GF-D8 (cell line): ENCODE results near the gene NCAPG2.
A peak's percentile ranks its signal among the peaks of the same experiment; 100 is the strongest.

Experiments
- DNase-seq: peaks from one replicate; lab custom pipeline; 2025; lab: John Stamatoyannopoulos, UW

Gene NCAPG2

DNA sequence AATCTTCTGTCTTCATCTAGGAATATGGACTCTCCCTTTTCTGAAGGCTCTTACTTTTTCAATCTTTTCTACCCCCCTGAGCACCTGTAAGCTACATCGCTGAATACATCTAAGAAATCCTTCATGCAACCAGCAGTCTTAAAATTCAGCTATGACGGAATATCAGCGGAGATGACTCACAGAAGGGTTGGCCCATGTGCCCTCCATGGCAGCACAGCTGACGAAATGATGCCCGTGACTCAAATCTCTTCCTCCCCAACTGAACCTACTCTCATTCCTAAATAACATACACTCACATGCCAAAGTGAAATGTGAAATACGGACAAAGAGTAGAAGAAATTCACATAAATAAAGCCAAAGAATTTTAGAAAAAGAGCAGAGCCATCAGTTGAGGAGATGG lies 30.3 kb upstream of the NCAPG2 start:
- no peak for DNase-seq

DNA sequence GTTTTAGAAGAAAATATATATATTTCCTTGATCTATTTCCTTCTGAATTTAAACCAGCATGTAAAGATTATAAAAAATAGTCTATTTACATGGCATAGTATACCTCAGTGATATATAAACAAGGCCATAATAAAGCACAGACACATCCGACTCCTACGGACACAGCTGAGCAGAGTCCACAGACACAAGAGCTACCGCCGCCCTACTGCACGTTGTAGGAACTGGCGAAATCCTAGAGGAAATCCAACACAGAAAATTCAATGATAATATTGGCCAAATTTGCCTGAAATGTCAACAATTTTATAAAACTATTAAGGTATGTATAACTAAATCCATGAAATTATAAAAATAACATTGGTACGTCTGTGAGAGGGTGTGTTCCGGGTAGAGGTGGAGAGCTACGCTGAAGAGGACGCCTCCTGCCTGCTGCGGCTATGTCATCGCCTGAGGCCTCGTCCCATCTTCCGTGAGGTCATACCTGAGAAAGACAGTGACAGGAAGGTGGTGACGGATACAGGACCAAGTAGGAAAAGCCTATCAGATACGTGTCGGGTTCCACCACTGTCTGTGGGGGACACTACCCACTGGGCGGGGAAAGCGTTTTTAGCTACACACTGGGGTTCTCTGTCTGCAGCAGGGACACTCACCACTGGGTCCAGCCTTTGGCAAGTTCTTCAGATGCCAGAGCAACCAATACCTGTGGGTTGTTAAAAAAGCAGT lies 29.3 kb upstream of the NCAPG2 start:
- no peak for DNase-seq

DNA sequence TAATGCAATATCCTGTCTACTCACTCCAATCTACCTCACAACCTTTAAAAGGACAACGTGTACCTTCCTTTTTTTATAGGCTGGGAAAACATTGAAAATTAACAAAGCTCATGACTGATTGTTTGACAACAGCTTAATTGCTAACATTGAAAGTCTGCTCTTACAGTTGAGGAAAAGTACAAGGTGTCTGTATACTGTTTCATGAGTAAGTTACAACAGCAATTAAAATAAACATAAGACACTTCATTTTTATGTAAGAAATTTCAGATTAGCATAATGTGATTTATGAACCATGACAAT lies 28.6 kb upstream of the NCAPG2 start:
- DNase-seq, result no peak

DNA sequence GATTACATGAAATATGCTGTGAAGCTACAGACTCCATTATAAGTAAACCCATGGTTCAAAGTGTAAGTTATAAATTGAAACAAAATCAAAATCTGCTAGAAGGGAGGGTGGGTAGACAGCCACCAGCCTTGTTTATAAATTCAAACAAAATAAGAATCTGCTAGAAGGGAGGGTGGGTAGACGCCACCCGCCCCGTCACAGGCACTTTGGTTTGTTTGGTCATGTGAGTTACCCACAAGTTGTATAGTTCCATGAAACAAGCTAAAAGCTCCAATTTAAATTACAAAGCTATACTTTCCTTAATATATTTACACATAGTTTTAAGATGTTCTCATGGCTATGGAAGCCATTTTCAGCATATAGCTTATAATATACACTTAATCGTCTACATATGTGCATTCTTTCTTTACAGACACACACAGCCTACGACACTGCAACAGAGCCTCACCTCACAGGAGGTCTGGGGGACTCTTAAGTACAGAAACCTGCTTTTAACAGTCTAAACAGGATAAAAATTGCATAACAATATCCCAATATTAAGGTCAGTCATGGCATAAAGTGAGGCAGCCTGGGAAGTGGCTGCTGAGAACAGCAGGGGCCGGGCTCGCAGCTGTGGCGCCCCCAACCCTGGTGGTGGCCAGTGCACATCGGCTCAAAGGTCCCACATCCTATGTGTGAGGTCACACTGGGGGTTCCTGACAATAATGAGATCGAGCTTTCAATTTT lies 28.1 kb upstream of the NCAPG2 start:
- DNase-seq, result no peak

DNA sequence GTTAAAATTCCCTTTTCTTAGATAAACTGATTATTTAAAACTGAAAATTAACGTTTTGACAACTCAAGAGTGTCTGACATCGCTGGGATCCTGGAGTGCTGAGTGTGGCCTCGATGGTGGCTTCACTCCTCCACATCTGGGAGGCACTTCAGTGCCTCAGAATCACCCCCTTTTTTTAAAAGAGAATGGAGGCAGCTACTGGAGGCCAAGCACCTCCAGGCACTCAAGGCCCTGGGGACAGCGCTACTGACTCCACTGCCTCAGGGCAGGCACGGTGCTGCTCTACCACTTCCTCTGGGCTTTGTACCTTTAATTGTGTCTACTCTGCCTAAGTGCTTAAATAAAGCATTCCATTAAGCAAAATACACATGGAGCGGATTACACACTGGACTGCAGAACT lies 27.2 kb upstream of the NCAPG2 start:
- DNase-seq, result no peak

DNA sequence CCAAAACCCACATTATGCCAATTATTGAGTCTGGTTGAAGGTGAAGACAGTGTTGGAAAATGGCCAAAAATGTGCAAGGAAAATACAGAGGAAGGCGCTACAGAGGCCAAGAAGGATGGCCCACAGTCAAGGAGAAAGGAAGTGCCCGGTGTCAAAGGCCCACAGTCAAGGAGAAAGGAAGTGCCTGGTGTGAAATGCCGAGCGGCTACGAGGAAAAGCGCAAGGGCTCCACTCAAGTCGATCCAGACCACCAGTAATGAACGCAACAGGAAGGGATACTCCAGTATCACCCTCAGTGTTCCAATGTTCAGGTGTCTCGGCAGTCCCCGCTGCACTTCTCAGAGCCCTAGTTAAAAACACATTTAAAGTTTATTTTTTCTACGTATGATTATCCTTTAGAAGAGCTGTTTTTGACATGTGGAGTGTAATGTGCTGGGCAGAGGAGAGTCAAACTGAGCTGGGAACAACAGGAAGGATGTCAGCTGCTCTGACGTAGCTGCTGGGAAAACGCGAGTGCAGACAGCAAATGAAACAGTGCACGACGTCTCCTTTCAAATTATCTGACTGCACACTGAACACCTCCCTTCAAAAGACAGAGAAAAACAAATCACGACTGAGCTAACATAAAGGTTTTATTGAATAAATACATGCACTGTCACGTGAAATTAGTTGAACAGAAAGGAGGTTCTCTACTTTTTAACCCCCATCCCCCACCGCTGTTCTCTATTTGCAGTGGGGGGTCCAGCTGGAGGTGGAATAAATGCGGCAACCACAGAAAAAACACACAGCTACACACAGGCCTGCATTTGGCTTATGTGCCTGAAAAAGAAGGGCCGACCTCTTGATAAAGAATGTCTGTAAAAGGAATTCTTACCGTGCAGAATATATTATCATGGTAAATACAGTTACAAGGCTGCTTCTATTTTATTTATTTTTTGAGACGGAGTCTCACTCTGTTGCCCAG lies 26.1 kb upstream of the NCAPG2 start:
- no peak for DNase-seq

DNA sequence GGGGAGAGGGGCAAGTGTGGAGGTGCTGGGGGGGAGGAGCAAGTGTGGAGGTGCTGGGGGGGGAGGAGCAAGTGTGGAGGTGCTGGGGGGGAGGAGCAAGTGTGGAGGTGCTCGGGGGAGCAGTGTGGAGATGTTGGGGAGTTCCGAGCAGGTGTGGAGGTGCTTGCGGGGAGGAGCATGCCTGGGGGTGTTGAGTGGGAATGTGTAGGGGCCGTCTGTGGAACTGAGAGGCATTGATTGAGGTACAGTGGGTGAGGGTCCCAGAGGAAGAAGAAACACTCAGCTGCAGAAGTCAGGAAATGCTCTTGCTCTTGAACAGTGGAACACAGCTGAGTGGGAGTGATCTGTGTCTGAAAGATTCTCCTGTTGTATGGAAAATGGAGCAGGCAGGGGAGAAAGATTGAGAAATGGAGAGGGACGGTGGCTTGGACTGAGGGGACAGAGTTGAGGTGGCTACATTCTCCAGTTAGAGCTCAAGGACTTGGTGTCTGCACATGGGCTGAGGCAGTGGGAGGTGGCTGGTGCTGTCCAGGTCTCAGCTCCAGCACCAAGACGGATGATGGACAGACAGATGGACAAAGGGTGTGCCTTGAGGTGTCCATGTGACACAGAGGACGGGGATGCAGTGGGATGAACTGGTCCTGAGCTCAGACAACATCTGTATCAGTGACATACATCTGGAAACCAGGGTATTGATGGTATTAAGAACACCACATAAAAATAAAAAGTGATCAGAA lies 25.2 kb upstream of the NCAPG2 start:
- no peak for DNase-seq

DNA sequence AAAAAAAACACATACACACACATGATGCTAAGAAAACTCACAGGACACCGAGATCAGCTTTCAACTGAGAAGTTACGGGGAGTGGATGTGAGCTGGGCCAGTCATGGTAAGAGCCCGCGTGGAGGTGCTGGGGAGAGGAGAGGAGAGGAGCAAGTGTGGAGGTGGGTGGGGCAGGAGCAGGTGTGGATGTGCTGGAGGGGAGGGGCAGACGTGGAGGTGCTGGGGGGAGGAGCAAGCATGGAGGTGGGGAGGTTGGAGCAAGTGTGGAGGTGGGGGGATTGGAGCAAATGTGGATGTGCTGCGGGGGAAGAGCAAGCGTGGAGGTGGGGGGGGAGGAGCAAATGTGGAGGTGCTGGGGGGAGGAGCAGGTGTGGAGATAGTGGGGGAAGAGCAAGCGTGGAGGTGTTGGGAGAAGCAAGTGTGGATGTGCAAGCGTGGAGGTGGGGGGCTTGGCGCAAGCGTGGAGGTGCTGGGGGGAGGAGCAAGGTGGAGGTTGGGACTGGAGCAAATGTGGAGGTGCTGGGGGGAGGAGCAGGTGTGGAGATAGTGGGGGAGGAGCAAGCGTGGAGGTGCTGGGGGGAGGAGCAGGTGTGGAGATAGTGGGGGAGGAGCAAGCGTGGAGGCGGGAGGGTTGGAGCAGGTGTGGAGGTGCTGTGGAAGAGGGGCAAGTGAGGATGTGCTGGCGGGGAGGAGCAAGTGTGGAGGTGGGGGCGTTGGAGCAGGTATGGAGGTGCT lies 24.5 kb upstream of the NCAPG2 start:
- no peak for DNase-seq

DNA sequence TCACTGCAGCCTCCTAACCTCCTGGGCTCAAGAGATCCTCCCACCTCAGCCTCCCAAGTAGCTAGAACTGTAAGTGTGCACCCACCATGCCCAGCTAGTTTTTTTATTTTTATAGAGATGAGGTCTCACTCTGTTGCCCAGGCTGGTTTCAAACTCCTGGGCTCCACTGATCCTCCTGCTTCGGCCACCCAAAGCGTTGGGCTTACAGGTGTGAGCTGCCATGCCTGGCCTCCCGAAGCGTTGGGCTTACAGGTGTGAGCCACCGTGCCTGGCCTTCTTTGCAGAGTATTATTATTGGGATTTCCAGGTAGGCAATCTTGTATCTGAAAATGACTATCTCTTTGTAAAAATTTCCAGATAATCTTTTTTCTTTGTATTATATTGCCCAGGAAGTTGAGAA lies 23.1 kb upstream of the NCAPG2 start:
- DNase-seq, result no peak

DNA sequence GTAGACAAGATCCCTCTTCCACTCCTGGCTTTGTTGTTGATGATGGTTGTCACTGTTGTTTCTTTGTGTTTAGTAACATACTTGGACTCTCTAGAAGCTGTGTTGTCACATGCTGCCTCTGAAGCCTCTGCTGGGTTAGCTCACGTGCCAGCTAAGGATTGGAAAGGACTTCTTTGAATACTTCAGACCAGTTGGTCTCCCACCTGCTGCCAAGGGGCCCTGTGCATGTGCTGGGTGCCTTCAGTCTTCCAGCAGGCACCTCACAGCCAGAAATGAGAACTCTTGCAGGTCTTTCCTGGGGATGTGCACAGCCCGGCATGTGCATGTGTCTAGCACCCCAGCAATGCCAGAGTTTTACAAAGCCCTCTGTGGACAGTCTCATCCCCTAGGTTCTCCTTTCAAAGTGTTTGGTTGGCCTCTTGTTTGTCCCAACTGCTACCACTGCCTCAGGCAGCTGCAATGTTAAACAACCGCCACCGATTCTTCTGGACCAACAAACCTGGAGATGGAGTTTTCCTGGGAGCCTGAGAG lies 21.7 kb upstream of the NCAPG2 start:
- DNase-seq, result no peak

DNA sequence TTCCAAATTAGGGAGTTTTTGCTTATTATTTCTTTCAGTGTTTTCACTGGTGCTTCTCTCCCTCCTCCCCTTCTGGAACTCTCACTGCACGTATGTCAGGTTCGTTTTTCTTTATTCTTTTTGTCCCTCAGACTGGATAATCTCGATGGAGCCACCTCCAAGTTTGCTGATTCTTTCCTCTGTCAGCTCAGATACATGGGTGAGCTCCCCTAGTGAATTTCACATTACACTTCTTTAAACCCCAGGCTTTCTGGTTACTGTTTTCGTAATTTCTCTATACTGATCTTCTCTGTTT lies 20.8 kb upstream of the NCAPG2 start:
- DNase-seq, result no peak

DNA sequence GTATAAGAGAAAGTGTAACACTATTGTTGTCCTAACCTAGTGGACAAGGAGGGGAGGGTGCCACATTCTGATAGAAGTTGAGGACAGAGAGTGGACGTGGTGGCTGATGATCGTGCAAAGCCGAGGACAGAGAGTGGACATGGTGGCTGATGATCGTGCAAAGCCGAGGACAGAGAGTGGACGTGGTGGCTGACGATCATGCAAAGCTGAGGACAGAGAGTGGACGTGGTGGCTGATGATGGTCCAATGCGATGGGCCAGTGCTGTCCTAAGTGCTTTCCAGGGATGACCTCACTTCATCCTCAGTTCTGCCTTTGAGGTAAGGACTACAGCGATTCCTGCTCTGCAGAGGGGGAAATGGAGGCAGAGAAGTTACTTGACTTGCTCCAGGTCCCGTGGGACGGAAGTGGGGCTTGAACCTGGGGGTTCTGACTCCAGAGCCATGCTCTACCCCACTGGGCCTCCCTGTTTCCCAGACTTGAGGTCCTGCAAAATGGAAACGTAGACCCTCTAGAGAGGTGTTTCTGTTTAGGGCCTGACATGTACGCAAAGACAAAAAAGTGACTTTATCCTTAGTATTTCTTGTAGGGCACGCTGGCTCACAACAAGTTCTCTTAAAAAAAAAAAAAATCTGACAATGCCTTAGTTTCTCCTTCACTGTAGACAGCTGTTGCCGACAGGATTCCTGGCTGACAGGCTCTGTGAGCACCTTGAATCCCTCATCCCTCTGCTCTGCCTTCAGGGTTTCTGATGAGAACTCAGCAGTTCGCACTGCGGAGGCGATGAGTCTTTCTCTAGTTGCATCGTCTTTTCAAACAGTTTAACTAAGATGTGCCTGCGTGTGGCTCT lies 20.3 kb upstream of the NCAPG2 start:
- no peak for DNase-seq

DNA sequence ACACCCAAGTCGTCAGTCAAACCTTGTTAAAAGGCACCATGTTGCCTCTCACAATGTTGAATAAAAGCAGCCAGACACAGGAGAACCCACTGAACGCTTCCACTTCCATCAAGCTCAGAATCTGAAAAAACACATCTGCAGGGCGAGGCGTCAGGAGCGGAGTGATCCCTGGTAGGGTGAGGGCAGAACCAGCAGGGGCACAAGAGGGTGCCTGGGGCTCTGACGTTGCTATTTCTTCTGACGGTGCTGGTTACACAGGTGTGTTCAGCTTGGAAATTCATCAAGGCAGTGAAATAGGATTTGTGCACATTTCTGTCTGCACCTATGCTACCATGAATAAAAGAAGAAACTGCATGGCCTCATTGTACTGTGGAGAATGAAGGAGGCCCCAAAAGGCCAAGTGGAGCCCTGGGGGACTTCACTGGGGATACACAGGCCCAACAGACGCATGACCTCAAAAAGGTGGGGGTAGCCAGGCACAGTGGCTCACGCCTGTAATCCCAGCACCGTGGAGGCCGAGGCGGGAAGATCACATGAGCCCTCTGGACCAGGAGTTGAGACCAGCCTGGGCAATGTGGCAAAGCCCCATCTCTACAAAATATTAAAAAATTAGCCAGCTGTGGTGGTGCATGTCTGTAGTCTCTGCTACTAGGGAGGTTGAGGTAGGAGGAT lies 19.2 kb upstream of the NCAPG2 start:
- DNase-seq, result no peak

DNA sequence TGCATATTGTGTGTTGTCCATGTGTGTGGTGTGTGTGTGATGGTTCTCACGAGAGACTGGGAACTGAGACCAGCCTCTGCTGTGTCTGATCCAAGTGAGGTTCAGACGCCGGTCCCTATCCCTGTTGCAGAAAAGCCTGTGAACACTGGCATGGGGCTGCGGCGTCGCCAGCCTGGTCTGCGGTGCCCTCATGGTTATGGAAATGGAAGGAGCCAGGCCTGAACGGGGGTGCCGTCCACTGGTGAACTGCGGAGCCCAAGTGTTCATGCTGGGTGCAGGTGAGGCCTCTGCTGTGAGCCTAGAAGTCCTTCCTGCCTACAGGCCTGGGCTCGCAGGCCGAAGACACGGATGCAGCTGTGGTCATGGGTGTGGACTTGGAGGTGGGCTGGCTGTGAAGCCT lies 18.7 kb upstream of the NCAPG2 start:
- no peak for DNase-seq

DNA sequence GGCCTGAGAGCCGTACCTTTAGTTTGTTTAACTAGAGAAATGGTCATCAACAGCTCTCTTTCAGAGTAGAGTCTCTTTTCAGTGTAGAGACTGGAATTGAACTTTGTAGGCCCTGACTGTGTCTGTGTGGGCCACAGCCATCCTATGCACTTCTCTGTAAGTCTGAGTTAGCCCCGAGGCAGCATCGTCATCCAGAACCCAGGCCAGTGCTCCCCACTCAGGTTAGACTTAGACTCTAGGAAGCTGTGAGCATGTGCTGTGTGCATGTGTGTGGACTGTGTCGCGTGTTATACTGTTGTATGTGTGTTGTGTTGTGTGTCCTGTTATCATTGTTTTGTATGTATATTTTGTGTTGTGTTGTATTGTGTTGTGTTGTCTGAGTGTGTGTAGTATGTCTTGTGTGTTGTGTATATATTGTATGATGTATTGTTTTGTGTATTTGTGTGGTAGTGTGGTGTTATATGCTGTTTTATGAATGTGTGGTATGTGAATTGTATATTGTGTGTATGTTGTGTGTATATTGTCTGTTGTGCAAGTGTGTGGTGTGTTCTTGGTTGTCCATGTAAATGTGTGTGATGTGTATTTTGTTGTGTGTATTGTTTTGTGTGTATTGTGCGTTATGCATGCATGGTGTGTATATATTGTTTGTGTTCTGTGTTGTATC lies 18.1 kb upstream of the NCAPG2 start:
- DNase-seq, result no peak

DNA sequence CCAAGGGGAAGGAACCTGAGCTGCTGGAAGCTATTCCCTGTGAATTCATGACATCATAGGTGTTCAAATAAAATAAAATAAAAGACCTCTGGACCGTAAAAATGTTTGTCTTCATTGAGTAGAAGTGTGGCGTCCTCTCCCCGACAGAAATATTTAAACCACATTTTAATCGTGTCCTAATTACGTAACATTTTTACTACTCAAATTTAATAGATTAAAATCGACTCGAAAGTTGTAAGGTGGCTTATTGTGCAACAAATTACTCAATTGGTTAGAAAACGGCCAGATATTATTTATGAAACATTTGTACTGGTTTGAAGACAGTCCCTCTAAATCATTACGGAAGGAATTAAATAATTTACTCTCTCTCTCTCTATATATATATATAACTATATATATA lies 15.5 kb upstream of the NCAPG2 start:
- no peak for DNase-seq

DNA sequence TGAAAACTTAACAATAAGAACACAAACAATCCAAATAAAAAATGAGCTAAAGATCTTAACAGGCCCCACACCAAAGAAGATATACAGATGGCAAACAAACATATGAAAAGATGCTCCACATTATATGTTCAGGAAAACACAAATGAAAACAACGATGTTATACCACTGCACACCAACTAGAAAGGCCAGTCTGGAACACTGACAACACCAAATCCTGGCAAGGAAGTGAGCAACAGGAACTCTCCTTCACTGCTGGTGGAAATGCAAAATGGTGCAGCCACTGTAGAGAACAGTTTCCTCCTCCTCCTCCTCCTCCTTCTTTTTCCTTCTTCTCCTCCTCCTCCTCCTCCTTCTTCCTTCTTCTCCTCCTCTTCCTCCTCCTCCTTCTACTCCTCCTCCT lies 12.2 kb upstream of the NCAPG2 start:
- DNase-seq, result no peak

DNA sequence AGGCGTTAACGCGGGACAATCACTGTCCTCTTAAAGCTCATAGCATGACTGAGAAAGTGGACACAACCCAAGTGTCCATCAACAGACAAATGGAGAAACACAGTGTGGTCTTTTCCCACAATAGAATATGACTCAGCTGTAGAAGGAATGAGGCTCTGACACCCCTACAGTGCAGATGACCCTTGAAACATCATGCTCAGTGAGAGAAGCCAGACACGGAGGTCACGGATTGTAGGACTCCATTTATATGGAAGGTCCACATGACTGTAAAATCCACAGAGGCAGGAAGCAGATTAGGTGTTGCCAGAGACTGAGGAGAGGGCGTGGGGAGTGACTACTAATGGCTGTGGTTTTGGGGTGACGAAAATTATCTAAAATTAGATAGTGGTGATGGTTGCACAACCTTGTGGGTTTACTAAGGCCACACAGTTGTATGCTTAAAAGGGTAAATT lies 6.1 kb upstream of the NCAPG2 start:
- DNase-seq, result peak; percentile 72

DNA sequence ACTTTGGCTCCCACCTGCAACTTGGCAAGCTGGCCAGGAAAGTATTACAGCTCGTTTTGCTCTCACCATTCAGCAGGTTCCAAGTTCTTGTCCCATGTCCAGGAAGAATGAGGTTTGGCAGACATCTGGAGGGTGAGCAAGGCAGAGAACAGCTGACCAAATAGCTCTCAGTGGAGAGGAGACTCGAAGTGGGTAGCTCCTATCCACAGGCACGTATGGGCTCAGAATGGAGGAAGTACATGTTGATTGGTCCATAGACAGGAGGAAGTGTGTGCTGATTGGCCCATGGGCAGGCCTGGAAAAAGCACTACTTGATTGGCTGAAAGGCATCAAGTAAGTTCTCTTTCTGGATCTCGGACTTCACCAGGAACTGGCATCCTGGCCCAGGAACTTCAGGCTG lies 3.0 kb upstream of the NCAPG2 start:
- DNase-seq, result no peak
